ENCODE data around the gene OSBPL3.

Gene OSBPL3

GRCh38 chr7:24879291-24879690, 100.7 kb downstream of the OSBPL3 start:
- TF ChIP-seq TEAD4 (IDR thresholded peaks at IDR 0.05) (no peak), YY1 (IDR thresholded peaks at IDR 0.05; ENCODE audit: low read depth) (no peak), REST (IDR thresholded peaks at IDR 0.05; ENCODE audit: low read depth) (no peak), MAX (IDR thresholded peaks at IDR 0.05) (no peak), ZBTB7A (IDR thresholded peaks at IDR 0.05; ENCODE audit: low read depth) (no peak), NFIC (IDR thresholded peaks at IDR 0.05) (no peak), TAF1 (IDR thresholded peaks at IDR 0.05; ENCODE audit: low read depth) (no peak)

GRCh38 chr7:24877790-24878311, 102.1 kb downstream of the OSBPL3 start:
- no peak for TF ChIP-seq YY1 (IDR thresholded peaks at IDR 0.05; ENCODE audit: low read depth)
- no peak for TF ChIP-seq USF1 (IDR thresholded peaks at IDR 0.05)
- TF ChIP-seq CREB1 (IDR thresholded peaks at IDR 0.05; ENCODE audit: low read depth) = no peak
- no peak for TF ChIP-seq EP300 (IDR thresholded peaks at IDR 0.05; ENCODE audit: borderline replicate concordance)
- no peak for TF ChIP-seq NFIC (IDR thresholded peaks at IDR 0.05)
- no peak for TF ChIP-seq RAD21 (IDR thresholded peaks at IDR 0.05; ENCODE audit: low read depth)

- TF ChIP-seq MAX (IDR thresholded peaks at IDR 0.05) (no peak), TEAD4 (IDR thresholded peaks at IDR 0.05) (no peak), EGR1 (IDR thresholded peaks at IDR 0.05) (no peak), USF1 (IDR thresholded peaks at IDR 0.05) (no peak), NFIC (IDR thresholded peaks at IDR 0.05) (no peak), TCF12 (IDR thresholded peaks at IDR 0.05; ENCODE audit: low read depth) (no peak)
Measured at GRCh38 chr7:24874791-24875190, 105.2 kb downstream of the OSBPL3 start.

GRCh38 chr7:24873944-24874343, 106.0 kb downstream of the OSBPL3 start:
- TF ChIP-seq MAX (IDR thresholded peaks at IDR 0.05) (no peak), NFIC (IDR thresholded peaks at IDR 0.05) (no peak), TCF12 (IDR thresholded peaks at IDR 0.05; ENCODE audit: low read depth) (no peak), YY1 (IDR thresholded peaks at IDR 0.05; ENCODE audit: low read depth) (no peak), USF1 (IDR thresholded peaks at IDR 0.05) (no peak), REST (IDR thresholded peaks at IDR 0.05; ENCODE audit: low read depth) (no peak), EGR1 (IDR thresholded peaks at IDR 0.05) (no peak), FOXM1 (IDR thresholded peaks at IDR 0.05; ENCODE audit: borderline replicate concordance, low read depth) (no peak), CREB1 (IDR thresholded peaks at IDR 0.05; ENCODE audit: low read depth) (no peak), EP300 (IDR thresholded peaks at IDR 0.05; ENCODE audit: borderline replicate concordance) (no peak), TAF1 (IDR thresholded peaks at IDR 0.05; ENCODE audit: low read depth) (no peak), CEBPB (IDR thresholded peaks at IDR 0.05) (no peak)

GRCh38 chr7:24871770-24872169, 108.2 kb downstream of the OSBPL3 start:
- no peak for TF ChIP-seq EP300 (IDR thresholded peaks at IDR 0.05; ENCODE audit: borderline replicate concordance)
- TF ChIP-seq RAD21 (IDR thresholded peaks at IDR 0.05; ENCODE audit: low read depth) = no peak
- no peak for TF ChIP-seq FOXM1 (IDR thresholded peaks at IDR 0.05; ENCODE audit: borderline replicate concordance, low read depth)
- TF ChIP-seq REST (IDR thresholded peaks at IDR 0.05; ENCODE audit: low read depth) = no peak
- no peak for TF ChIP-seq CEBPB (IDR thresholded peaks at IDR 0.05)
- no peak for TF ChIP-seq MAX (IDR thresholded peaks at IDR 0.05)
- no peak for TF ChIP-seq NFIC (IDR thresholded peaks at IDR 0.05)
- TF ChIP-seq YY1 (IDR thresholded peaks at IDR 0.05; ENCODE audit: low read depth) = no peak
- TF ChIP-seq TCF12 (IDR thresholded peaks at IDR 0.05; ENCODE audit: low read depth) = no peak
- TF ChIP-seq TEAD4 (IDR thresholded peaks at IDR 0.05) = no peak
